Body of pancreas (tissue), 4 donors: ENCODE data around the gene NAT9. TPM values are rescaled to one million over a fixed set of nuclear protein-coding genes. Genes with fewer than 3 reads are reported as not detected.

ENCODE experiments used
- ATAC-seq: fragments of 150-250 bp; one replicate; pipeline ENCODE4 v1.9.1; 2016
- DNase-seq, 4 donors: peaks; one replicate each; pipeline ENCODE4 v3.0.0-alpha.2; 2019
- H3K27ac ChIP-seq, 4 donors: fragments of 200-600 bp; sonication (generic); 1 replicate in 3 of 4; 2 replicates in 1 of 4; pipeline versions ENCODE4 v1.5.1 to v1.6.1; 2016 to 2019; ENCODE audit warnings: mild to moderate bottlenecking in 1 of 4, mixed read lengths in 1 of 4, moderate library complexity in 1 of 4
- H3K27me3 ChIP-seq, 2 donors: fragments of 200-600 bp; sonication (generic); one replicate each; pipeline ENCODE4 v1.6.0; 2016; ENCODE audit warnings: mild to moderate bottlenecking in 1 of 2
- H3K36me3 ChIP-seq, 2 donors: fragments of 200-600 bp; sonication (generic); replicated peaks in 1 of 2; 2 replicates each; pipeline ENCODE4 v1.5.1; 2016; ENCODE audit warnings: low read depth in 2 of 2; ENCODE audit not compliant: insufficient read depth in 1 of 2
- H3K4me1 ChIP-seq: fragments of 200-600 bp; sonication (generic); one replicate; pipeline ENCODE4 v1.6.0; 2016
- H3K4me3 ChIP-seq, 2 donors: fragments of 200-600 bp; sonication (generic); 1 replicate in 1 of 2; 2 replicates in 1 of 2; pipeline ENCODE4 v1.5.1; 2016 to 2019
- H3K9me3 ChIP-seq, 3 donors: fragments of 200-600 bp; sonication (generic); 1 replicate in 2 of 3; 2 replicates in 1 of 3; pipeline ENCODE4 v1.5.1; 2016
- CTCF ChIP-seq, 7 experiments: fragments of 450-650 bp in 4 of 7; fragments of 200-600 bp in 3 of 7; sonication (generic) in 3 of 7; IDR thresholded peaks; one replicate each; pipeline ENCODE4 v1.5.1; 2016 to 2019; ENCODE audit warnings: antibody characterized with exemption in 7 of 7
- POLR2A ChIP-seq, 3 donors: fragments of 450-650 bp; IDR thresholded peaks; one replicate each; pipeline ENCODE4 v1.6.1; 2016; ENCODE audit warnings: antibody characterized with exemption in 3 of 3, mild to moderate bottlenecking in 2 of 3
- WGBS, 2 donors: methylation state at CpG; one replicate each; pipeline ENCODE4 v1.1.5; 2017; 5-methylcytosine and 5-hydroxymethylcytosine counted together
- intact Hi-C: fragments of 100-400 bp; cut with DNase I; formaldehyde crosslinking; loops from one replicate; pipeline ENCODE4 v1.15.1; 2023
- total RNA-seq, 2 donors: library from RNA; depleted of rRNA; stranded (reverse); fragments of >200 nt; gene quantifications; one replicate each; pipeline ENCODE4 v1.1.0, GENCODE V29; 2016

Gene NAT9
- total RNA-seq, 2 donors from 2014 or later, result 21.8 to 23.3 TPM

- no peaks in the 10 kb centered on the region for H3K27me3 ChIP-seq
- no peak for TF ChIP-seq CTCF (IDR thresholded peaks at IDR 0.05)
- TF ChIP-seq POLR2A (IDR thresholded peaks at IDR 0.05), result no peak
- DNase-seq (no peak), ATAC-seq (no peak)
- 72 to 87% methylated on average over 16 of the region's 16 CpGs for WGBS, 2 donors
- H3K9me3 ChIP-seq, result no peaks in the 10 kb centered on the region
- H3K27ac ChIP-seq, result no peak overlapping the region
- intact Hi-C loops, result no loop called here
- no peak overlapping the region for H3K4me3 ChIP-seq
- H3K36me3 ChIP-seq, result peaks cover 0 to 4% of the 10 kb centered on the region in 2 donors
- no peaks in the 10 kb centered on the region for H3K4me1 ChIP-seq
These were observed 10.4 kb upstream of the NAT9 start for GRCh38 chr17:74786431-74787055.

- Histone ChIP-seq H3K27me3 (no peaks in the 10 kb centered on the region), H3K27ac (no peak overlapping the region), H3K36me3 (peaks cover 0 to 4% of the 10 kb centered on the region in 2 donors), H3K9me3 (no peaks in the 10 kb centered on the region), H3K4me3 (no peak overlapping the region), H3K4me1 (no peaks in the 10 kb centered on the region)
- intact Hi-C loops, result no loop called here
- 68 to 75% methylated on average over 8 to 9 of the region's 9 CpGs for WGBS, 2 donors
- ATAC-seq (no peak), DNase-seq (no peak)
- TF ChIP-seq CTCF (IDR thresholded peaks at IDR 0.05), result no peak
- TF ChIP-seq POLR2A (IDR thresholded peaks at IDR 0.05), result no peak
These were observed 9.8 kb upstream of the NAT9 start for GRCh38 chr17:74785981-74786360.

- no peak for DNase-seq
- Histone ChIP-seq H3K36me3 (peaks cover 0 to 4% of the 10 kb centered on the region in 2 donors), H3K27ac (no peak overlapping the region), H3K4me1 (no peaks in the 10 kb centered on the region), H3K9me3 (no peaks in the 10 kb centered on the region), H3K27me3 (no peaks in the 10 kb centered on the region), H3K4me3 (no peak overlapping the region)
- TF ChIP-seq CTCF (IDR thresholded peaks at IDR 0.05) (no peak), POLR2A (IDR thresholded peaks at IDR 0.05) (no peak)
- ATAC-seq, result no peak
- intact Hi-C loops, result no loop called here
- WGBS, 2 donors, result 79 to 91% methylated on average over 21 of the region's 21 CpGs
These were observed 9.2 kb upstream of the NAT9 start for GRCh38 chr17:74785096-74785980.

- Histone ChIP-seq H3K36me3 (peaks cover 0 to 4% of the 10 kb centered on the region in 2 donors), H3K4me1 (no peaks in the 10 kb centered on the region), H3K9me3 (no peaks in the 10 kb centered on the region), H3K27me3 (no peaks in the 10 kb centered on the region), H3K27ac (no peak overlapping the region), H3K4me3 (no peak overlapping the region)
- TF ChIP-seq POLR2A (IDR thresholded peaks at IDR 0.05) (no peak), CTCF (IDR thresholded peaks at IDR 0.05) (no peak)
- DNase-seq (no peak), ATAC-seq (no peak)
- 76 to 87% methylated on average over 5 of the region's 5 CpGs for WGBS, 2 donors
- intact Hi-C loops, result loop anchor here (5.0 kb wide), 1 partner anchor 52 kb away; no protein-coding TSS in a partner anchor
These were observed 8.1 kb upstream of the NAT9 start for GRCh38 chr17:74784125-74784810.
